Ramos (cell line): ENCODE results near the gene SPEN.
"Not testable (repeated sequence)": the region's sequence is repeated elsewhere in the genome, so short reads cannot be mapped to it uniquely, and the experiment has no call there.

ENCODE experiments used
- in situ Hi-C: fragments of 300-500 bp; cut with MboI; formaldehyde crosslinking; loops from one replicate; pipeline ENCODE4 v1.14.3; 2022; ENCODE audit warnings: low sequenced_read_pairs; ENCODE audit not compliant: unreplicated experiment

Gene SPEN

GRCh38 chr1:15847100-15847892, at the start of gene SPEN:
SPEN (plus strand) TSS chr1:15847707; CDS start chr1:15848068, 361 bp downstream.
- in situ Hi-C loops, result no loop called here

- in situ Hi-C loops, result no loop called here
Measured at GRCh38 chr1:15799004-15799867, 48.3 kb upstream of the SPEN start.

- in situ Hi-C loops, result no loop called here
Measured at GRCh38 chr1:15799928-15800835, 47.3 kb upstream of the SPEN start.

GRCh38 chr1:15802234-15802965, 45.1 kb upstream of the SPEN start:
- in situ Hi-C loops, result no loop called here

- in situ Hi-C loops, result no loop called here
Measured at GRCh38 chr1:15803380-15803779, 44.1 kb upstream of the SPEN start.

GRCh38 chr1:15804060-15804459, 43.4 kb upstream of the SPEN start:
- in situ Hi-C loops, result no loop called here

GRCh38 chr1:15807121-15807520, 40.4 kb upstream of the SPEN start:
- in situ Hi-C loops, result no loop called here

GRCh38 chr1:15807549-15807948, 40.0 kb upstream of the SPEN start, which contains the start of gene UQCRHL:
UQCRHL (minus strand) TSS chr1:15807649; CDS start chr1:15807649, 0 bp downstream.
- in situ Hi-C loops, result not testable (repeated sequence)

GRCh38 chr1:15808955-15809354, 38.6 kb upstream of the SPEN start:
- in situ Hi-C loops, result no loop called here

- in situ Hi-C loops, result no loop called here
Measured at GRCh38 chr1:15810073-15810472, 37.4 kb upstream of the SPEN start.

GRCh38 chr1:15816674-15817073, 30.8 kb upstream of the SPEN start:
- in situ Hi-C loops, result no loop called here

- in situ Hi-C loops, result no loop called here
Measured at GRCh38 chr1:15820478-15820877, 27.0 kb upstream of the SPEN start.

GRCh38 chr1:15825800-15826199, 21.7 kb upstream of the SPEN start:
- in situ Hi-C loops, result no loop called here

- in situ Hi-C loops, result no loop called here
Measured at GRCh38 chr1:15826810-15827507, 20.5 kb upstream of the SPEN start.

- in situ Hi-C loops, result not testable (repeated sequence)
Measured at GRCh38 chr1:15827567-15827966, 19.9 kb upstream of the SPEN start.

GRCh38 chr1:15828931-15829330, 18.6 kb upstream of the SPEN start:
- in situ Hi-C loops, result not testable (repeated sequence)

GRCh38 chr1:15830258-15830657, 17.2 kb upstream of the SPEN start:
- in situ Hi-C loops, result no loop called here

- in situ Hi-C loops, result no loop called here
Measured at GRCh38 chr1:15833069-15833679, 14.3 kb upstream of the SPEN start.
